Measurements from ENCODE around the gene NUTM2F. TPM values are rescaled to one million over a fixed set of nuclear protein-coding genes. Genes with fewer than 3 reads are reported as not detected.
A peak's percentile ranks its signal among the peaks of the same experiment; 100 is the strongest.
"Not testable (repeated sequence)": the region's sequence is repeated elsewhere in the genome, so short reads cannot be mapped to it uniquely, and the experiment has no call there.

Gene NUTM2F
- total RNA-seq, 1 donor from 2014 or later = not detected

DNA sequence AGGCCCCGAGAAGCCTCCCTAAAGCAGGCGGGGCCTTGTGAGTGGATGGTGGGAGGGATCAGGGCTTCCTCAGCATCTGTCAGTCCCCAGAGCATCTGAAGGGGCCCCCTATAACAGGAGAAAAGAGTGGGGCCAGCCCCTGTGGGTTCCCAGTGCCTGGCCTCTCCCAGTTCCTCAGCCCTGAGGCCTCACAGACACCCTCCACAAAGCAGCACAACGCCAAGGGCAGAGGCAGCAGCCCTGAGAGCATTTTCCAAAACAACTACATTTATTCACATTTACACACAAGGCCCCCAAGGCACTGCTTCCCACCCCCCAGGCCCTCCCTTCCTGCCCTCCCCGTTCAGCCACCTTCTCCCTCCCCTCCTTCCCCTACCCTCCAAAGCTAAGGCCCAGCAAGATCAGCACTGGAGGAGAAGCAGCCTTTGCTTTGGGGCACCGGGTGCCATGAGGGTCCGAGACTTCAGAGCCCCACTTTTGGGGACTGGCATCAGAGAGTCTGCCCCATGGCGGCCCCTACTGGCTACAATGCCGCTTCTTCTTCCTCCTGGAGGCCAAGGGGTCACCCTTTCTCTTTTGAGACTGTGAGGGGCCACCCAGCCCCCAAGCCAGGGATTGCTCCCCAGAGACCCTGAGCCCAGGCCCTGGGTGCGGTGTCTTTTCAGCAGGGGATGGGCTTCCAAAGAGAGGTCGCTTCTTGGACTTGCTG, 10.3 kb downstream of the NUTM2F start:
- DNase-seq (ENCODE audit: low spot score); intact Hi-C loops (cut with DNase I); ATAC-seq: not testable (repeated sequence)

DNA sequence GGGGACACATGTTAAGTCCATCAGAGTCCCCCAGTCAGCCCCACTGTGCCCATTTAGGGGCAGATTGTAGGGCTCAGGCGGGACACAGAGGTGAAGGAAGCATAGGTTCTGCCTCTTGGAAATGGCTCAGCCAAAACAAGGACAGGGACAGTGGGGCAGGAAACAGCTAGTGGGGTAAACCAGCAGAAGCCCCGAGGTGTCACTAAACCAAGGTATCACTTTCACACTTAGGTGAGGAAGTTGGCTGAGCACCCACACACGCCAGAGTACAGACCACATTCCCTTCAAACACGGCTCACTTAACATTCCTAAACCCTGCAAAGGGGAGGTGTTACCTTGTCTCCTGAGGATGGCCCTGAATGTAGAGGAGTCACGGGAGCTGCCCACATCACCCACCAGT, 12.2 kb downstream of the NUTM2F start:
- DNase-seq (ENCODE audit: low spot score); intact Hi-C loops (cut with DNase I); ATAC-seq: not testable (repeated sequence)

DNA sequence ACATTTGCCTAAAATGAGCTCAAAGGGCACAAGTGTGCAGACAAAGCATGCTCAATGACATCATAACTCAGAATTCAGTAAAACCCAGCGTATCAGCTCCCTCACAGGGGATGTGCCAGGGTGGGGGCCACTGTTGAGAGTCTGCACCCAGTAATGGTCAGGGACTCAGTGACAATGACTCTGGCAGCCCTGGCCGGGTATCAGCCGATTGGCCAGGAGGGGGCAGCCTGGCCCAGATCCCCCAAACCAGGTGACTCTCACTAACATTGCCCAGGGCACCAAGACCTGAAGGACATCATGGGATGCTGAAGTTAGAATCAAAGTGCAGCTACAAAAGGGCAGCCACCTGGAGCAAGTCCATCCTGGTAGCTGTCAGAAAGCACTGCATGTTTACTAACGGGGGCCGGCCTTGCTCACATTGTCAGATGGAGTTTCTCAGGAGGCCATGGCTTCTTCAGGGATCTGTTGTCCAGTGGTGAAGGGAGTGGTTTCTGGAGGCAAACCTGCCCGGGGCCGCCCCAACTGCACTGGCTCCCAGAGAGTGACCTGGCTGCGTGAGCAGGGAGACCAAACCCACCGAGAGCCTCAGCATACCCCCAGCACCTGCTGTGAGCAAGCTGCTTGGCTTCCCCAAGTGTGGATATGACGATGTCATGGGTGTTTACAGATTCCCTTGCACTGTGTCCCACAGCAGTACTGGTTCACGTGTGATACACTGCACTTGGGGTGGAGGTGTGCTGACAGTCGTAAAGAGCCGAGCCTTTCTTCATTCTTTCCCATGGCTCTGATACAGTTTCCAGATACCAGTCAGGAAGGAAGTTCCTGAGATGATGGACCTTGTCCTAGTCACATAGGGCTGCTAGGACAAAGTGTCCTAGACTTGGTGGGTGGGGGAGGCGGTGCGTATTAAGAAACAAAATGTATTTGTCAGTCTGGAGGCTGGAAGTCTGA, 13.1 kb downstream of the NUTM2F start:
- DNase-seq (ENCODE audit: low spot score); intact Hi-C loops (cut with DNase I); ATAC-seq: not testable (repeated sequence)

DNA sequence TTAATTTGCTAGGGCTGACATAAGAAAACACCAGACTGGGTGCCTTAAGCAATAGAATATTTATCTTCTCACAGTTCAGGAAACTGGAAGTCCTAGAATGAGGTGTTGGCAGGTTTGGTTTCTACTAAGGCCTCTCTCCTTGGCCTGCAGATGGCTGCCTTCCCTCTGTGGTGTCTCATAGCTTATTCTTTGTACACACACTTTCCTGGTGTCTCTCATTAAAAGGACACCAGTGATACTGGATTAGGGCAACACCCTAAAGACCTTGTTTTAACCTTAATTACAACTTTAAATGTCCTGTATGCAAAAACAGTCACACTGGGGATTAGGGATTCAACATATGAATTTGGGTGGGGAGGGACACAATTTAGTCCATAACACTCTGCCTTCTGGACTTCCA, 25.1 kb downstream of the NUTM2F start:
- intact Hi-C loops (cut with DNase I) = no loop called here
- no peak for DNase-seq (ENCODE audit: low spot score)
- ATAC-seq = no peak

DNA sequence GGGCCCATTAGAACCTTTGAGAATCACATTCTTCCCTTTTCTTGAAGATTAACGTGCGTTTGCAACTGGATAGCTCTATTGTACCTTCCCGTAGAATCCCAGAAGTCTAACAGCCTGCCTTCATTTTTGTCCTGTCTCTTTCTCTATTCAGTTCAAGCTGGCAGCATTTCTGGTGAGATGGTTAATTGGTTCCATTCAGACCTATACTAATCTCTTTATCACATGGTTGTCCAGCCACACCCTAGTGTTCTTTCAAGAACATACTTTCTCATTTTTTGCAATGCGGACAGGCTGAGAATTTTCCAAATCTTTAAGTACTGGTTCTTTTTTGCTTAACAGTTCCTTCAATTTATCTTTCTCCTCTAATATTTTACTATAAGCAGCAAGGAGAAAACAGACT, 26.0 kb downstream of the NUTM2F start:
- ATAC-seq = no peak
- intact Hi-C loops (cut with DNase I) = no loop called here
- no peak for DNase-seq (ENCODE audit: low spot score)

DNA sequence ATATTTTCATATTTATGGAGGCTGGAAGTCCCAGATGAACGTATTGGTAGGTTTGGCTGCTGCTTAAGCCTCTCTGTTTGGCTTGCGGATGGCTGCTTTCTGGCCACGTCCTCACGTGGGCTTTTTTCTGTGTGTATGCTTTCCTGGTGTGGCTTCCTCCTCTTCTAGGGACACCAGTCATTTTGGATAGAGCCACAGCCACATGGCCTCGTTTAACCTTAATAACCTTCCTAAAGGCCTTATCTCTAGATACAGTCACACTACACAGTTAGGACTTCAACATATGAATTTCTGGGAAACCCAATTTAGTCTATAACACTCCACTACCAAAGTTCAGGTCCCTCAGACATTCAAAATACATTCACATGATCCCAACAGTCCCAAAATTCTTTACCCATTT, 26.9 kb downstream of the NUTM2F start:
- DNase-seq (ENCODE audit: low spot score) (no peak), ATAC-seq (no peak)
- intact Hi-C loops (cut with DNase I) = no loop called here

DNA sequence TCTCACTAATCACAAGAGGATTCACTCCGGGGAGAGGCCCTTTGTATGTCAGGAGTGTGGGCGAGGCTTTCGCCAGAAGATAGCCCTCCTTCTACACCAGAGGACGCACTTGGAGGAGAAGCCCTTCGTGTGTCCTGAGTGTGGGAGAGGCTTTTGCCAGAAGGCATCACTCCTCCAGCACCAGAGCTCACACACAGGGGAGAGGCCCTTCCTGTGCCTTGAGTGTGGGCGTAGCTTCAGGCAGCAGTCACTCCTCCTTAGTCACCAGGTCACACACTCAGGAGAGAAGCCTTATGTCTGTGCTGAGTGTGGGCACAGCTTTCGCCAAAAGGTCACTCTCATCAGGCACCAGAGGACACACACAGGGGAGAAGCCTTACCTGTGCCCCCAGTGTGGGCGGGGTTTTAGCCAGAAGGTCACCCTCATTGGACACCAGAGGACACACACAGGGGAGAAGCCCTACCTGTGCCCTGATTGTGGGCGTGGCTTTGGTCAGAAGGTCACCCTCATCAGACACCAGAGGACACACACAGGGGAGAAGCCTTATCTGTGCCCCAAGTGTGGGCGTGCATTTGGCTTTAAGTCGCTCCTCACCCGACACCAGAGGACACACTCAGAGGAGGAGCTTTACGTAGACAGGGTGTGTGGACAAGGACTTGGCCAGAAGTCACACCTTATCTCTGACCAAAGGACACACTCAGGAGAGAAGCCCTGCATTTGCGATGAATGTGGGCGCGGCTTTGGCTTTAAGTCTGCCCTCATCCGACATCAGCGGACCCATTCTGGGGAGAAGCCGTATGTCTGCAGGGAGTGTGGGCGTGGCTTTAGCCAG, 27.8 kb downstream of the NUTM2F start:
- DNase-seq (ENCODE audit: low spot score) (no peak), ATAC-seq (no peak)
- intact Hi-C loops (cut with DNase I) = no loop called here

DNA sequence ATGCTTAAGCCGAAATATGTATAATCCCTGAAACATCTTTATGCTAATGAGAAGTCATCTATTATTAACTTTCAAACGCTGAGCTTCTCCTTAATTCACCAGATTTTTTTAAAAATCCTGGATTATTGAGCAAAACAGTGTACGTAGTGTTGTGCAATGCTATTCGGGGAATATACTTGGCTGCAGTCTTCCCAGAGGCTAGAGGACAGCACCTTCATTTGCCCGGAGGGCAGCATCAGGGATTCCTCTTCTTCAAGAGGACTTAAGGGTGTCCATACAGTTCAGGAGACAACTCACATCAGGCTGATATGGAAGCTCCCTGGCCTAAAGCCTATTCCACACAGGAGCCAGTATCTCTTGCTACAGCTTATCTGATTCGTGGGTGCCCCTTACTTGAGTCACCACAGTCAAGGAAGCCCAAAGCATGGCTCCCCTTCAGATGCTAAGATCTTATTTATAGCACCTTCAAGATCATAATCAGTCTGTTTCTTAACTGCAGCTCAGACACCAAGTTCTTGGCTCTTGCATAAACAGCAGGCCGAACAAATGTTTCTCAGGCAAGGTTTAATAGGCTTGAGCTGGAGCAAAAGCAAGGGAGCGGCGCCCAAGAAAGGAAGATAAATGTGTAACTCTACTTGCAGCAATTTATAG, 29.4 kb downstream of the NUTM2F start:
- ATAC-seq (peak; percentile 62), DNase-seq (ENCODE audit: low spot score) (no peak)
- intact Hi-C loops (cut with DNase I) = loop anchor here (10.0 kb wide), 1 partner anchor 1364 kb away; no protein-coding TSS in a partner anchor

DNA sequence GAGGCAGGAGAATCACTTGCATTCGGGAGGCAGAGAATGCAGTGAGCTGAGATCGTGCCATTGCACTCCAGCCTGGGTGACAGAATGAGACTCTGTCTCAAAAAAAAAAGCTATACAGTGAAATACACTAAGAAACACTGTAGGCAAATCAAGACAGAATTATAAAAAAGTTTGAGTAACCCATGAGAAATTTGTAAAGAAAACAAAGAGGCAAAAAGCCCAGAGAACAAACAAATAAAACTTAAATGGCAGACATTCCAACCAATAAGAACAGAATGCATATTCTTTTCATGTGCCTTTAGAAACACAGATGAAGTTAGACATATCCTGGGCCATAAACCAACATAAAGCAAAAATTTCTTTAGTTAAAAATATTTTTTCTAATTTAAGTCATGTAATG, 38.8 kb downstream of the NUTM2F start:
- no peak for DNase-seq (ENCODE audit: low spot score)
- ATAC-seq = no peak
- intact Hi-C loops (cut with DNase I) = loop anchor here (10.0 kb wide), 1 partner anchor 1355 kb away; no protein-coding TSS in a partner anchor

DNA sequence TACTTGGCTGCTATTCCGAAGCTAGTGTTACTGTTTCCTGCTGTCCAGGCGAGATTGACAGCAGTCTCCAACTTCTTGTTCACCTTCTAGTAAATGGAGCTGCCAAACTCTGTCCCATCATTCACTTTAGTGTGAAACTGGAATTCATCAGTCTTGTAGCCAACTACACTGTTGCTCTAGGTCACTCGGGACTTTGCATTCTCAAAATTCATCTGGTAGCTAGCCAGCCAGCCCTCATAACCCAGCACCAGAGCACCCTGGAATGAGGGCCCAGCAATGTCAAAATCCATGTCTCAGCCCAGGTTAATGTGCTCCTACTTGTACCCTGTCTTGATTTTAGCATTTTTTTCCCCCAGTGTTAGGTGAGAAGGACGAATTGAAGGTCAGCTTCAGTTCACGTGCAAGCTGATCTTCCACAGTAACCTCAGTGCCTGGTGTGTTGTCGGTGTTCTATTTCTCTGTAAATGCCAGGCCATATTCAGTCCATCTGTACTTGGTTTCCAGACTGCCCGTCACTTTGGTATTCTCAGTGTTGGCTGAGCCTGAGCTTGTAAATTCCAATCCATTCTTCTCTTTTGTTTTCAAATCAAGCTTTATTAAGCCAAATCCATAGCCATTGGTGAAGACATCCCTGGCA, 40.4 kb downstream of the NUTM2F start:
- ATAC-seq (no peak), DNase-seq (ENCODE audit: low spot score) (no peak)
- intact Hi-C loops (cut with DNase I) = no loop called here

DNA sequence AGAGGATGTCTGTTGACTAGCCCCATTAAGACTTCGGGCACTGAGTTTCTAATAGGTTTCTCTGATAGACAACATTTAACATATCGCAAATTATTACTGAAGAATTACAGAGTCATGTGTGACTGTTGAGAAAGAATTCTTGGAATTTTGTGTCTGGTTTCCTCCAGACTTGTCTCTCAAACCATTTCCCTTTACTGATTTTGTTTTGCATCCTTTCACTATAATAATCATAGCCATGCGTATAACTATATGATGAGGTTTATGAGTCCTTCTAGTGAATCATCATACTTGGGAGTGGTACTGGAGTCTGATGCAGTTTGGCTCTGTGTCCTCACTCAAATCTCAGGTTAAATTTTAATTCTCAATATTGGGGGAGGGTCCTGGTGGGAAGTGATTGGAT, 42.3 kb downstream of the NUTM2F start:
- DNase-seq (ENCODE audit: low spot score) = no peak
- intact Hi-C loops (cut with DNase I) = no loop called here
- no peak for ATAC-seq

DNA sequence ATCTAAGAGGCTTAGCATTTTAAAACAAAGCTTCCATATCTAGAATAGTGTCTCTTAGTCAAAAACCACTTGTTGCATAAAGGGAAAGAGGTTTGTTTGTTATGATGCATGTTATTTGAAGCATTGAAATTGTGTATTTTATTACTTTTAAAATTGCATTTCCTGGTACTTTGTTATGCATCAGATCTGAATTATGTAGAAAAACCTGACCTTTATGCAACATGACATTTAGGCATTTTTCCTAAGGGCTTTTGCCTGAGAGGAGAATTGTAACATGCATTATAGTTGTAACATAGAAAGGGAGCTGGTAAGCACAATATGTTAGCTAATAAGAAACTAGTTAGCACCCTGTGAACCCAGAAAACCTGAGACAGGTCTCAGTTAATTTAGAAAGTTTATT, 47.3 kb downstream of the NUTM2F start:
- intact Hi-C loops (cut with DNase I) = no loop called here
- DNase-seq (ENCODE audit: low spot score) (no peak), ATAC-seq (no peak)

DNA sequence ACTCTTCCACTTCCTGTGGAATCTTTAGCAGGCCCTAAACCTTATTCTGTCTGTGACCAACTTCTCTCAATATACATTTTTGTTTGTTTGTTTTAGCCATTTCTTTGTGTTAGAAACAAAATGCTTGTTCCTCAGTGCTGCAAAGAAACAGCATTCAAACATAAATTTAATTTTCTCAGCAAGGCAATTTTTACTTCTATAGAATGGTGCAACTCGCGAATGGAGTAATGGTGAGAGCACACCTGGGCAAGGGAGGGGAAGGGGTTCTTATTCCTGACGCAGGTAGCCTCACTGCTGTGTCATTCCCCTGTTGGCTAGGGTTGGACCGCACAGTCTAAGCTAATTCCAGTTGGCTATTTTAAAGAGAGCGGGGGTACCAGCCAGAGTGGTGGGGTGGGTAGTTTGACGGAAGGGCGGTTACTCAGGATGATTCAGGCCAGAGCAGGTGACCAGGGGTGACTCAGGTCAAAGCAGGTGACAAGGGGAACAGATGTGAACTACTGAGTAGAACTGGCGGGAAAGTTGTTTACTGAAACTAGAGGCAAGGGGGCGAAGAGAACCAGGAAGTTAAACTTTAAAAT, 47.9 kb downstream of the NUTM2F start:
- ATAC-seq = no peak
- DNase-seq (ENCODE audit: low spot score) = no peak
- intact Hi-C loops (cut with DNase I) = no loop called here

DNA sequence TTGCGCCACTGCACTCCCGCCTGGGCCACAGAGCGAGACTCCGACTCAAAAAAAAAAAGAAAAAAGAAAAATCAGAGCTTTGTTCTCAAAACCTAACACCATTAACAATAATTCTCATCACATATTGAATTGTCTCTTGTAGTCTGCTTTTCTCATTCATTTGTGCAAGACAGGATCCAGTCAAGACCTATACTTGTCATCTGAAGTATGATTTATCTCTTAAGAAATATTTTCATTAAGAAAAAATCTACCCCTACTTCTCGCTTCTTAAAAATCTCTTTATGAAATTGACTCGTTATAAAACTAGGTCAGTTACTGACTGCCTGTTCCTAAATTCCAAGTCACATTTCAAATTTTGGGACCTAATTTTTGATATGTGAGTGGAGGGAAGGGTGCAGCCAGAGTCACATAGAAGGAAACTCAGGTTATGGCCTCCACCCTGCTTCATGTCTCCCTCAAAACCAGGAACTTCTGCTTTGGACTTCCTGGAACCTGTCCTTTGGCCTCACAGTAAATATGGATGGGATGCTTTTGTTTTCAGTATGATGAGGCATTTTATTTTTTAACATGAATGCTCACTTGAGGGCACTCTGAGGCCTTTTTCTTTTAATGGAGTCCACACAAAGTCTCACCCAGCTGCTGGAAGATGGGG, 50.4 kb downstream of the NUTM2F start:
- intact Hi-C loops (cut with DNase I) = no loop called here
- ATAC-seq = no peak
- DNase-seq (ENCODE audit: low spot score) = no peak

DNA sequence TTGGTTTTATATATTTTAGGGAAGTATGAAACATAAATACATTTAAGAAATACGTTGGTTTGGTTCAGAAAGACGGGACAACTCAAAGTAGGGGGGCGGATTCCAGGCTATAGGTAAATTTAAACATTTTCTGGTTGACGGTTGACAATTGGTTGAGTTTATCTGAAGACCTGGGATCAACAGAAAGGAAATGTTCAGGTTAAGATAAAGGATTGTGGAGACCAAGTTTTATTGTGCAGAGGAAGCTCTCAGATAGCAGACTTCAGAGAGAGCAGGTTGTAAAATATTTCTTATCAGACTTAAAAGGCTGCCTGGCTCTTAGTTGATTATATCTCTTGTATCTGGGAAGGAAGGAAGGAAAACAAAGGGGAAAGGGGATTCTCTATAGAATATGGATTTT, 51.4 kb downstream of the NUTM2F start:
- DNase-seq (ENCODE audit: low spot score); ATAC-seq; intact Hi-C loops (cut with DNase I): not testable (repeated sequence)

DNA sequence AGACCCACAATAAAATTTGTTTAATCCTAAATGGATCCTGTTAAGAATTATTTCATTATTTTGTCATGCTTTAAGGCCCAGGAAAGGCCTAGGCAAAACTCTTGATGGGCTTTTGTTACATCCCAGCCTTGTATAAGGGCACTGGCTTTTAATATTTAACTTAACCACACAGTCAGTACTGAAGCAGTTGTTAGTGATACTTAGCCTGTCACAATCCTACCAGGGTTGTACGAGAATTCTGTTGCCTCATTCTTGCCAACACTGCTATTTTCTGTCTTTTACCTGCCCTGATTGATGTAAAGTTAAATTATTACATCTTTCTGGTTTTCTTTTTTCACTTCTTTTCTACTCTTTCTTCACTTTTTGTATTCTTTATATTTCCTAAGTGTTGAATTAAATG, 58.4 kb downstream of the NUTM2F start:
- DNase-seq (ENCODE audit: low spot score) (no peak), ATAC-seq (no peak)
- intact Hi-C loops (cut with DNase I) = no loop called here

DNA sequence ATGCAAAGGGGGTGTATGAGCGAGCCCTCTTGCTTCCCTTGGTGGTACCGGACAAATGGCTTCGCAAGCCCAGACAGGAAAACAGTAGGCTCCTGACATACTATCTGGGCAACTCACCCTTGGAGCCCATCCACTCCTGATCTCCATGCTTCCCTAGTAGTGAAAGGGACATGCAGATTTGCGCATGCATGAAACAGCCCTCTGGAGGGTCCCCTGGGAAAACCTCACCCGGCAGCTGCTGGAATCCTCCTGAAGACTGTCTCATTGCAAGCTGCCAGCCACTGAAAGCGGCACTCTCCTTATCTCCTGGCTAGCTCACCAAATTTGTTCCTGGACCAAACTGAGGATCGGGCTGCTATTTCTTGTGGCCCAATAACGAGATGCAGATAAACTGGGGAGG, 59.2 kb downstream of the NUTM2F start:
- DNase-seq (ENCODE audit: low spot score) = no peak
- no peak for ATAC-seq
- intact Hi-C loops (cut with DNase I) = no loop called here
